ENCODE results near the gene COLQ.
"Not testable (repeated sequence)": the region's sequence is repeated elsewhere in the genome, so short reads cannot be mapped to it uniquely, and the experiment has no call there.

COLQ gene

DNA sequence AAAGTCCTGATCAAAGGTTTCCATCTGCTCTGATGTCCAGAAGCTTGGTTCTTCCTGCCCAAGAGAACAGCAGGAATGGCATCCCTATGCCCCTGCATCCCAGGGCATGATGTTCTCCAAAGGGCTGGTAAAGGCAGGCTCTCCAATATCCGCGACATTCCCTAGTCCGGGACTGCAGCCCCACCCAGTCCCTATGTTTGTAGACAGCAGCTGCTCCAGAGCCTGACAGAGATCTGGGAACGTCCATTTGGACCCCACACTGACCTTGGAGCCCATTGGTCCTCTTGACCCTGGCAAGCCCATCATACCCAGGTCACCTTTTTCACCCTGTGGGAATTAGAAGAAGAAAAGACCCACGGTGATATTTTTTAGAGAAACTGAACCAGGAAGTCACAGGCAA lies 46.3 kb downstream of the COLQ start:
- no peak overlapping the region for H3K4me3 ChIP-seq (ENCODE audit: low read depth, low read length)
- no peak overlapping the region for H3K27ac ChIP-seq (ENCODE audit: low read depth, low read length)
- H3K27me3 ChIP-seq (ENCODE audit: control insufficient read depth, insufficient read depth, low read length), result no peaks in the 10 kb centered on the region
- H3K9me3 ChIP-seq (ENCODE audit: control insufficient read depth, insufficient read depth, low read length), result no peaks in the 10 kb centered on the region
- H3K36me3 ChIP-seq (ENCODE audit: control insufficient read depth, insufficient read depth, low read length), result no peaks in the 10 kb centered on the region
- H3K9ac ChIP-seq (ENCODE audit: low read depth, low read length), result no peak overlapping the region
- H3K4me1 ChIP-seq (ENCODE audit: control insufficient read depth, insufficient read depth, low read length), result no peaks in the 10 kb centered on the region

GRCh38 chr3:15471861-15472260 lies 49.6 kb downstream of the COLQ start:
- Histone ChIP-seq H3K9me3 (ENCODE audit: control insufficient read depth, insufficient read depth, low read length) (no peaks in the 10 kb centered on the region), H3K36me3 (ENCODE audit: control insufficient read depth, insufficient read depth, low read length) (no peaks in the 10 kb centered on the region), H3K27ac (ENCODE audit: low read depth, low read length) (no peak overlapping the region), H3K9ac (ENCODE audit: low read depth, low read length) (no peak overlapping the region), H3K4me3 (ENCODE audit: low read depth, low read length) (no peak overlapping the region), H3K4me1 (ENCODE audit: control insufficient read depth, insufficient read depth, low read length) (no peaks in the 10 kb centered on the region), H3K27me3 (ENCODE audit: control insufficient read depth, insufficient read depth, low read length) (no peaks in the 10 kb centered on the region)

DNA sequence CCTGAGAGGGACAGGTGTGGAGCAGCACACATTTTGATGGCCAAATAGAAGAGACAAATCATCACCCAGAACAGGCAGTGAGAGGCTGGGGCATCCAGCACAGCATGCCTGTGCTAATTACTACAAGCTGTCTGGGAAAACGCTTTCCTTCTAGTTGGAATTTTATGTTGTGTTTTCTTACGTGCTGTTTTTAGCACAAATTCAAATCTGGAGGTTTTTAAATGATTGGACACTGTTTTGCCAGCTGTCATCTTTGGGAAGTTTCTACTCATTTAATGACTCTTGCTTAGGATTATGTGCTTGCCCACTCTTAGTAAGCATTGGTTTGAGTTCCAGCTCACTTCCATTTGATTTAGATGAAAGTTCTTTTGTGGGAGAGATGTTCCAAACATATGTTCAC lies 50.7 kb downstream of the COLQ start:
- no peak overlapping the region for H3K4me3 ChIP-seq (ENCODE audit: low read depth, low read length)
- no peaks in the 10 kb centered on the region for H3K9me3 ChIP-seq (ENCODE audit: control insufficient read depth, insufficient read depth, low read length)
- no peaks in the 10 kb centered on the region for H3K4me1 ChIP-seq (ENCODE audit: control insufficient read depth, insufficient read depth, low read length)
- no peaks in the 10 kb centered on the region for H3K27me3 ChIP-seq (ENCODE audit: control insufficient read depth, insufficient read depth, low read length)
- H3K27ac ChIP-seq (ENCODE audit: low read depth, low read length), result no peak overlapping the region
- H3K36me3 ChIP-seq (ENCODE audit: control insufficient read depth, insufficient read depth, low read length), result no peaks in the 10 kb centered on the region
- no peak overlapping the region for H3K9ac ChIP-seq (ENCODE audit: low read depth, low read length)

GRCh38 chr3:15470261-15470660 lies 51.2 kb downstream of the COLQ start:
- H3K27ac ChIP-seq (ENCODE audit: low read depth, low read length), result no peak overlapping the region
- no peaks in the 10 kb centered on the region for H3K4me1 ChIP-seq (ENCODE audit: control insufficient read depth, insufficient read depth, low read length)
- no peaks in the 10 kb centered on the region for H3K36me3 ChIP-seq (ENCODE audit: control insufficient read depth, insufficient read depth, low read length)
- no peak overlapping the region for H3K9ac ChIP-seq (ENCODE audit: low read depth, low read length)
- H3K4me3 ChIP-seq (ENCODE audit: low read depth, low read length), result no peak overlapping the region
- H3K27me3 ChIP-seq (ENCODE audit: control insufficient read depth, insufficient read depth, low read length), result no peaks in the 10 kb centered on the region
- no peaks in the 10 kb centered on the region for H3K9me3 ChIP-seq (ENCODE audit: control insufficient read depth, insufficient read depth, low read length)

- H3K4me1 ChIP-seq (ENCODE audit: control insufficient read depth, insufficient read depth, low read length), result no peaks in the 10 kb centered on the region
- no peak overlapping the region for H3K27ac ChIP-seq (ENCODE audit: low read depth, low read length)
- no peaks in the 10 kb centered on the region for H3K36me3 ChIP-seq (ENCODE audit: control insufficient read depth, insufficient read depth, low read length)
- H3K4me3 ChIP-seq (ENCODE audit: low read depth, low read length), result no peak overlapping the region
- no peak overlapping the region for H3K9ac ChIP-seq (ENCODE audit: low read depth, low read length)
- H3K27me3 ChIP-seq (ENCODE audit: control insufficient read depth, insufficient read depth, low read length), result no peaks in the 10 kb centered on the region
- H3K9me3 ChIP-seq (ENCODE audit: control insufficient read depth, insufficient read depth, low read length), result no peaks in the 10 kb centered on the region
Measured at GRCh38 chr3:15467227-15468181, 54.0 kb downstream of the COLQ start.

DNA sequence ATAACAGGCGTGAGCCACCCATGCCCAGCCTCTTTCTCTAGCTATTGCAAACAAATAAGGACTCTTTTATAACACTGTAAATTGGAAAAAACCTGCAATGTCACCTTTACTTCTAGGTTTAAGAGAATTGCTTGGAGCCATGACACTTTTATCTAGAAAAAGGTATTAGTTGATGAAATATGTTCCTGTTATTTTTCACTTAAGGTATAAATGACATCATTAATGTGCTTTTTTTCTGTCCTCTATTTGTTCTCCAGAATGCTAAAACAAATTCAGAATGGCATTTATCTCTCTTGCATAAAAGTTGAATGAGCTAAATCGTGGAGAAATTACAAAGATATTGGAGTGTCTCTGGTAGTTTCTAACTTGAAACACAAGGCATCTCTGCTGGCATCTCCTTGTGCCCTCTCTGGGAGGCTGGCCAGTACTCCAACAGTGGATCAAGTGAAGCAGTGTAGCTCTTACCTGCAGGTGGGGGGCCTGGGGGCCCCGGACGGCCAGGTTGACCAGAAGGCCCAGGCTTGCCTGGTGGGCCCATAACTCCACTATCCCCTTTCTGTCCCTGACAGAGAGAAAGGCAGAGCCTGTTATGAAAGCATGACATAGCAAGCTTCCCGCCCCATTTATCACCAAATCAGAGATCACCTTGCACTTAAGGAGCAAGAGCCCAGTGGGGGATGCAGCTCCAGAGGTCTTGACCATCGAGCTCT lies 55.5 kb downstream of the COLQ start:
- H3K9me3 ChIP-seq (ENCODE audit: control insufficient read depth, insufficient read depth, low read length), result no peaks in the 10 kb centered on the region
- no peak overlapping the region for H3K27ac ChIP-seq (ENCODE audit: low read depth, low read length)
- H3K36me3 ChIP-seq (ENCODE audit: control insufficient read depth, insufficient read depth, low read length), result no peaks in the 10 kb centered on the region
- no peaks in the 10 kb centered on the region for H3K4me1 ChIP-seq (ENCODE audit: control insufficient read depth, insufficient read depth, low read length)
- H3K4me3 ChIP-seq (ENCODE audit: low read depth, low read length), result no peak overlapping the region
- H3K9ac ChIP-seq (ENCODE audit: low read depth, low read length), result no peak overlapping the region
- H3K27me3 ChIP-seq (ENCODE audit: control insufficient read depth, insufficient read depth, low read length), result no peaks in the 10 kb centered on the region

DNA sequence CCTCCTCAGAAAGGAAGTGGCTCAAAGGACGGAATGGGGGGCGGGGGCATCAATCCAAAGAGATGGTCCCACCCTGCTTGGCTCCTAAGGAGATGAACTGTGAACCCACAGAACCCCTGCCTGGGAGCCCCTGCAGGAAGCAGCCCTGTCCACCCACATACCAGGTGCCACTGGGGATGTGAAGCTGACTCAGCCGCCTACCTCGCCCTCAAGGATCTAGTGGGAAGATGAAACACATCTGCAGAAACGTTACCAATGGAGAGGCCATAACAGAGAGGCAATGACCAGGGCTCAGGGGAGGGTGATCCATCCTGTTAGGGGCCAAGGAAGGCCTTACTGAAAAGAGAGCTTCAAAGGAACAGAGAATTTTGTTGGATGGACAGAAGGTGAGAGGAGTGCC lies 59.1 kb downstream of the COLQ start:
- Histone ChIP-seq H3K27me3 (ENCODE audit: control insufficient read depth, insufficient read depth, low read length) (no peaks in the 10 kb centered on the region), H3K9ac (ENCODE audit: low read depth, low read length) (no peak overlapping the region), H3K9me3 (ENCODE audit: control insufficient read depth, insufficient read depth, low read length) (no peaks in the 10 kb centered on the region), H3K4me3 (ENCODE audit: low read depth, low read length) (no peak overlapping the region), H3K27ac (ENCODE audit: low read depth, low read length) (no peak overlapping the region), H3K36me3 (ENCODE audit: control insufficient read depth, insufficient read depth, low read length) (no peaks in the 10 kb centered on the region), H3K4me1 (ENCODE audit: control insufficient read depth, insufficient read depth, low read length) (no peaks in the 10 kb centered on the region)

DNA sequence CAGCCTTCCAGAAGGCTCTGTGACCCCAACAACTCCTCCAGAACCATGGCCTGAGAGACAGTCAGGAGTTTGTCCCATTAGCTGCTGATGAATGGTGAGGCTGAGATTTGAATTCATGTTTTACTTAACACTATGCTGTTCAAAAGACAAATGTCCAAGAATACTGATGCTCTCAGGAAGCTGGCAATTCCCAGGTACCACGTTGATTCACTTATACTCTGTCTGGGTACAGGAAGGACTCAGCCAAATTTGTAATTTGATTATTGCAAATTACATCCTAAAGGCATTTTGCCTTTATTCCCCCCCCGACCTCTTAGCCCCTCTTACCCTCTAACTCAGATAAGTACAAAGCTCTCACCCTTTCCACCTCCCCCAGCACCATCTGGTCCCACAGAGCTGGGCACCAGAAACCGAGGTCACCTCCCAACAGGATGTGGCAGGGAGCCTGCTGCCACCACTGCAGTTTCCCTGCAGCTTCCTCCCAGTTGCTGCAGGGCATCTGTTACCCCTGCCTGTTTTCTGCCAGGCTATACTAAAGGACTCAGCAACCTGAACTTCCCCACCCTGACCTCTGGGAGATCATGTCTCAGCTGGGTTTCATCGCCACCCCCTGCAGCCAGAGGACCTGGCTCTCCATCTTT lies 60.5 kb downstream of the COLQ start:
- no peaks in the 10 kb centered on the region for H3K27me3 ChIP-seq (ENCODE audit: control insufficient read depth, insufficient read depth, low read length)
- H3K9me3 ChIP-seq (ENCODE audit: control insufficient read depth, insufficient read depth, low read length), result no peaks in the 10 kb centered on the region
- no peak overlapping the region for H3K9ac ChIP-seq (ENCODE audit: low read depth, low read length)
- H3K36me3 ChIP-seq (ENCODE audit: control insufficient read depth, insufficient read depth, low read length), result no peaks in the 10 kb centered on the region
- H3K27ac ChIP-seq (ENCODE audit: low read depth, low read length), result no peak overlapping the region
- no peaks in the 10 kb centered on the region for H3K4me1 ChIP-seq (ENCODE audit: control insufficient read depth, insufficient read depth, low read length)
- H3K4me3 ChIP-seq (ENCODE audit: low read depth, low read length), result no peak overlapping the region

- Histone ChIP-seq H3K9ac (ENCODE audit: low read depth, low read length) (no peak overlapping the region), H3K4me3 (ENCODE audit: low read depth, low read length) (no peak overlapping the region), H3K27ac (ENCODE audit: low read depth, low read length) (no peak overlapping the region), H3K27me3 (ENCODE audit: control insufficient read depth, insufficient read depth, low read length) (no peaks in the 10 kb centered on the region), H3K9me3 (ENCODE audit: control insufficient read depth, insufficient read depth, low read length) (no peaks in the 10 kb centered on the region), H3K36me3 (ENCODE audit: control insufficient read depth, insufficient read depth, low read length) (no peaks in the 10 kb centered on the region), H3K4me1 (ENCODE audit: control insufficient read depth, insufficient read depth, low read length) (no peaks in the 10 kb centered on the region)
Measured at GRCh38 chr3:15458212-15458780, 63.2 kb downstream of the COLQ start.

DNA sequence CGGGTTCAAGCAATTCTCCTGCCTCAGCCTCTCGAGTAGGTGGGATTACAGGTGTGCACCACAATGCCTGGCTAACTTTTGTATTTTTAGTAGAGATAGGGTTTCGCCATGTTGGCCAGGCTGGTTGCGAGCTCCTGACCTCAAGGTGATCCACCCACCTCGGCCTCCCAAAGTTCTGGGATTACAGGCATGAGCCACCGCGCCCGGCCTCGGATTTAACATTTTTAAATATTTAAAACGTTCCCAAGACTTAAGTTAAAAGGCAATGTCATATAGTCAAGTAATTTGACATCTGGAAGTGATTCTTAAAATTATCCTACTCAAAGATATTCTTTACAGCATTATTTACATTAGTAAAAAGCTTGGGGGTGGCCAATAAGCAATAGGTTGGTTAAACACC lies 64.6 kb downstream of the COLQ start:
- H3K9ac ChIP-seq (ENCODE audit: low read depth, low read length); H3K9me3 ChIP-seq (ENCODE audit: control insufficient read depth, insufficient read depth, low read length); H3K36me3 ChIP-seq (ENCODE audit: control insufficient read depth, insufficient read depth, low read length); H3K4me3 ChIP-seq (ENCODE audit: low read depth, low read length); H3K4me1 ChIP-seq (ENCODE audit: control insufficient read depth, insufficient read depth, low read length); H3K27ac ChIP-seq (ENCODE audit: low read depth, low read length); H3K27me3 ChIP-seq (ENCODE audit: control insufficient read depth, insufficient read depth, low read length): not testable (repeated sequence)
